Measurements from ENCODE around the gene PHF1.
A peak's percentile ranks its signal among the peaks of the same experiment; 100 is the strongest.

Gene PHF1

GRCh38 chr6:33433001-33433543 is 22.3 kb downstream of the PHF1 start:
- no peak for DNase-seq

- no peak for DNase-seq
These were observed 22.9 kb downstream of the PHF1 start for GRCh38 chr6:33433544-33434191.

- DNase-seq, result no peak
These were observed 24.1 kb downstream of the PHF1 start for GRCh38 chr6:33434961-33435360.

GRCh38 chr6:33437666-33438065 is 26.9 kb downstream of the PHF1 start:
- no peak for DNase-seq

- no peak for DNase-seq
These were observed 28.3 kb downstream of the PHF1 start for GRCh38 chr6:33438978-33439594.

GRCh38 chr6:33439956-33440648 is 29.3 kb downstream of the PHF1 start:
- DNase-seq, result no peak

GRCh38 chr6:33440649-33441309 is 30.0 kb downstream of the PHF1 start:
- no peak for DNase-seq

GRCh38 chr6:33441457-33441856 is 30.6 kb downstream of the PHF1 start:
- no peak for DNase-seq

GRCh38 chr6:33442283-33442682 is 31.5 kb downstream of the PHF1 start:
- no peak for DNase-seq

- DNase-seq, result no peak
These were observed 32.2 kb downstream of the PHF1 start for GRCh38 chr6:33443025-33443424.

GRCh38 chr6:33443619-33444504 is 33.0 kb downstream of the PHF1 start:
- no peak for DNase-seq

GRCh38 chr6:33445119-33445603 is 34.3 kb downstream of the PHF1 start:
- DNase-seq, result peak; percentile 27

- DNase-seq, result no peak
These were observed 35.5 kb downstream of the PHF1 start for GRCh38 chr6:33446356-33446755.

GRCh38 chr6:33450434-33450833 is 39.6 kb downstream of the PHF1 start:
- DNase-seq, result no peak

GRCh38 chr6:33451606-33452005 is 40.8 kb downstream of the PHF1 start:
- no peak for DNase-seq

- no peak for DNase-seq
These were observed 41.7 kb downstream of the PHF1 start for GRCh38 chr6:33452496-33452895.

- peak; percentile 77 for DNase-seq
These were observed 42.7 kb downstream of the PHF1 start for GRCh38 chr6:33453393-33454008.

- DNase-seq, result peak; percentile 99
These were observed 43.5 kb downstream of the PHF1 start, which contains the start of gene ZBTB9 for GRCh38 chr6:33454009-33454946. TSS of gene ZBTB9 (plus strand) at chr6:33454576. CDS start at chr6:33455101, 525 bp downstream.

GRCh38 chr6:33455051-33455450 is 44.2 kb downstream of the PHF1 start:
- DNase-seq, result no peak

GRCh38 chr6:33456156-33456555 is 45.3 kb downstream of the PHF1 start:
- DNase-seq, result no peak

Measured in OCI-M1 (cell line).